ENCODE data around the gene ADGRA1. TPM values are rescaled to one million over a fixed set of nuclear protein-coding genes. Genes with fewer than 3 reads are reported as not detected.

Gene ADGRA1
- total and polyA plus RNA-seq, 2 donors, result 0.03 TPM; not detected in 1

DNA sequence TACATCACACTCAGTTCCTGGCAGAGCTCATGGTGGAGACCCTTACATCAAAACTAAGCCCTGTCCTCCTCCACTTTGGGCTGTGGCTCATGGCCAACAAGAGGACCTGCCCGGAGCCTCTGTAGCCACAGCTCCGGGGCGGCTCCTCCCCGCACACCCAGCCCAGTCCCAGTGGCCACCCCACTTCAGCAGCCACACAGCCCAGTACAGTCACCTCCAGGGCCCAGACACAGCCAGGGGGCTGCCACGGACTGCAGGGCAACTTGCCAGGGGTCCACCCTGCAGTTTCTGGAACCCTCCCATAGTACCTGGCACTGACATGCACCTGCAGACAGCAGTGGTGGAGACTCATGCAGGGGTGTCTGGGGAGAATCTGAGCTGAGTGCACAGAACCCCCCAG lies 11.8 kb downstream of the ADGRA1 start:
- Histone ChIP-seq H3K4me3 (ENCODE audit: low read depth, low read length) (no peak overlapping the region), H3K36me3 (ENCODE audit: insufficient read depth) (no peaks in the 10 kb centered on the region), H3K27ac (ENCODE audit: low read depth) (no peak overlapping the region), H3K4me1 (ENCODE audit: insufficient read depth) (no peaks in the 10 kb centered on the region)
- WGBS, result 61% methylated on average over 5 of the region's 5 CpGs
- no peak for DNase-seq (ENCODE audit: extremely low spot score)

DNA sequence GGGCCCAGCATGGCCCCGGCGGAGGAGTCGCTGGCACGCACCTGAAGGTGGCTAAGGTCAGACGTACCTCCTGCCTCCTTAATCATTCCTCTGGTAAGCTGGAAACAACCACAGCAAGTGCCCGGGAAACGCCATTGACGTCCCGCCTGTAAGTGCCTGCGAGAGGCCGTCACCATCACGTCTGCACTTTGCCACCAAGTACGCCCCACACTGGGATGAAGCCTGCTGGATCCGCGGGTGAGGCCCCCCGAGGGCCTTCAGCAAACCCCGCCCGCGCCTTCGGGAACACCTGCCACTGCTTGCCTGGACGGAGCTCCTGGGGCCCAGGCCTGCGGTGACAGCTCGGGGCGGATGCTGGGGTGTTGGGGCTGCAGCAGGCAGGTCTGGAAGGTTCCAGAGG lies 12.5 kb downstream of the ADGRA1 start:
- no peak for DNase-seq (ENCODE audit: extremely low spot score)
- Histone ChIP-seq H3K4me3 (ENCODE audit: low read depth, low read length) (no peak overlapping the region), H3K36me3 (ENCODE audit: insufficient read depth) (no peaks in the 10 kb centered on the region), H3K27ac (ENCODE audit: low read depth) (no peak overlapping the region), H3K4me1 (ENCODE audit: insufficient read depth) (no peaks in the 10 kb centered on the region)
- 83% methylated on average over 24 of the region's 24 CpGs for WGBS

DNA sequence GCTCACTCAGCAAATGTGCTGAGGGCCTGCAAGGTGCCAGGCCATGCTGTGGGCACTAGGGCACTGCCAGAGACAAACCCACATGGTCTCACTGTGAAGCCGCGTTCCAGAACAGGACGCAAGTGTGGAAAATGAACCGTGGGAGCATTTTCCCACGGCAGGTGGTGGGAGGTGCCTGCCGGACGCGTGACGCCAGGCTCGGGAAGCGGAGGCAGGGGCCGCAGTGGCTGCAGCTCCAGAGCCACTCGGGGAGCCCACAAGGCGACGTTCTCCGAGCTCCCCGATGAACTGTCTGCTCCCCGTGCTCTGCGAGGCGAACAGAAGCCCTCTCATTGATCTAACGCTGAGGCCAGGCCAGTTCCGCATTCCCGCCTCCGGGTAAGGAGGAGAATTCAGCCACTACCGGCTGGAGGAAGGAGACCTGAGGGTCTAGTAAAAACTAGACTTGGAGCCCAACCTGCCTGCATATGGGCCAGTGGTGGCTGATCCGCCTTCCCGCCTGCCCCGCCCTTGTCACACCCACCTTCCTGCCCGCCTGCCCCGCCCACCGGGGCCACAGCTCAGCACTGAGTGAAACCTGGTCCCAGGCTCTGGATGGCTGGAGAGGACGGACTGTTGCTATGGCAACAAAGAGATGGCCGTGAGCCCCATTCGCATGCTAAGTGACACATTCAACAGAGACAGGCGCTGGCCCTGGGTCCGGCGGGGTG lies 13.1 kb downstream of the ADGRA1 start:
- WGBS, result 24% methylated on average over 37 of the region's 37 CpGs
- H3K36me3 ChIP-seq (ENCODE audit: insufficient read depth), result no peaks in the 10 kb centered on the region
- peak; percentile 15 for DNase-seq (ENCODE audit: extremely low spot score)
- no peak overlapping the region for H3K4me3 ChIP-seq (ENCODE audit: low read depth, low read length)
- no peaks in the 10 kb centered on the region for H3K4me1 ChIP-seq (ENCODE audit: insufficient read depth)
- no peak overlapping the region for H3K27ac ChIP-seq (ENCODE audit: low read depth)

DNA sequence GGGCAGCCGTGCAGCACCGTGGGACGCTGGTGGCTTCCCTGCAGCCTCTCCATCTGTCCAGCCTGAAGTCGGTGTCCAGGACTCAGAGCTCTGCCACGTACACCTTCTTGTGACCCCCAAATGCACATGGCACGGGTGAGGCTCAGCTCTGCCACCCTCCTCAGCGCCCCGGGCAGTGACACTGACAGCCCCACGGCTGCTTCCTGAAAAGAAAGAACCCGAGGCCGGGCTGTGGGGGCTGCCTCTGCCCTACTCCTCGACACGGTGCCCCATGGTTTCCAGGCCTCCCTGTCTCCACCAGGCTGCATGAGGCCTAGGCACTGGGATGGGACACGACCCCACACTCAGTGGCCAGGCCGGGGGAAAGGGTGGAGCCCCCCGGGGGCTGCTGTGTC lies 13.7 kb downstream of the ADGRA1 start:
- no peak overlapping the region for H3K27ac ChIP-seq (ENCODE audit: low read depth)
- DNase-seq (ENCODE audit: extremely low spot score), result no peak
- 40% methylated on average over 16 of the region's 16 CpGs for WGBS
- no peaks in the 10 kb centered on the region for H3K4me1 ChIP-seq (ENCODE audit: insufficient read depth)
- H3K4me3 ChIP-seq (ENCODE audit: low read depth, low read length), result no peak overlapping the region
- no peaks in the 10 kb centered on the region for H3K36me3 ChIP-seq (ENCODE audit: insufficient read depth)

DNA sequence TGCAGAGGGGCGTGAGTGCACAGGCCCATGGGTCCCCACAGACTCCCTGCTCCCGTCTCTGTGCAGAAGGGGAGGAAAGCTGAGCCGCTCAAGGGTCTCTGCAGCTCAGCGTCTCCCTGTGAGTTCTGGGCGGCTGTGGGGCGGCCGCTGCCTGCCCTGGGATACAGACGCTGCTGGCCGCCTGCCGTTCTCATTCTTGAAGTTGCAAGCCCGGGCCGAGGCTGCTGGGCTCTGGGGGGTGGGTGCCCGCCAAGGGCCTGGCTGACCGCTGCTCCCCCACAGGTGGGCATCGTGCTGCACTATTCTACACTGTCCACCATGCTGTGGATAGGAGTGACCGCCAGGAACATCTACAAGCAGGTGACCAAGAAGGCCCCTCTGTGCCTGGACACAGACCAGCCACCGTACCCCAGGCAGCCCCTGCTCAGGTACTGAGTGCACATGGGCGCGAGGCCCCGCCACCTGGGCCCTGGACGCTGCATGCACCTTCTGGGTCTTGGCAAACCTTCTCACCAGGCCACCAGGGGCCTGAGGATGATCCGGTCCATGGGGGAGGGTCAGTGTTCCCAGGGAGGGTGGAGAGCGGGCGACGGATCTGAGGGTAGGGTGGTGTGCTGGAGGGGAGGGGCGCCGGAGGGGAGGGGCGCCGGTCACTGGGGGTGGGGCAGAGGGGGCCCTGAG lies 14.8 kb downstream of the ADGRA1 start:
- Histone ChIP-seq H3K4me1 (ENCODE audit: insufficient read depth) (no peaks in the 10 kb centered on the region), H3K36me3 (ENCODE audit: insufficient read depth) (no peaks in the 10 kb centered on the region), H3K27ac (ENCODE audit: low read depth) (no peak overlapping the region), H3K4me3 (ENCODE audit: low read depth, low read length) (no peak overlapping the region)
- no peak for DNase-seq (ENCODE audit: extremely low spot score)
- WGBS, result 81% methylated on average over 29 of the region's 29 CpGs

DNA sequence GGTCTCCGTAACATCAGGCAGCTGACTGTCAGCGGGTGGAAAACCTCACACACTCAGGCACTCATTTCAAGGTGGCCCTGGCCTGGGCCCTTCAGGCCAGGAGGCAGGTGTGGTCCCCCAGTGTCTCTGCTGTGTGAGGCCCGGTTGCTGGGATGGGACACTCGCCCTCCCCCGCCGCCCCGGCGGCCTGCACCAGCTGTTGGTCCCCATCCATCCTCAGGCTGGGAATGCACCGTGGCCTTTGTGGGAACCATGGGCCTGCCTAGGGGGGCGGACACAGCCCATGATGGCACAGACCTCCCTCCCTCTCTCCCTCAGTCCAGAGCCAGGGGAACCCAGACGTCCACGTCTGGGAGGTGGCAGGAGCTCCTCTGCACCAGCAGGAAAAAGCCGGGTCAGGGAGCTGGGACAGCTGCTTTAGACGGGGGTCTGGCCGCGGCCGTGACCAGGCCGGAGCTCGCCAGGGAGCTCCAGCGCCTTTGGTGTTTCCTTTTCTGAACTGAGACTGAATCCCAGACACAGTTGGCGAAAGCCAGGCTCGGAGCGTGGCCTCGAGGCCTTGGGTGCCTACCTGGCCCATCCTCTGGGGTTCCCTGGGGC lies 15.7 kb downstream of the ADGRA1 start:
- Histone ChIP-seq H3K27ac (ENCODE audit: low read depth) (no peak overlapping the region), H3K36me3 (ENCODE audit: insufficient read depth) (no peaks in the 10 kb centered on the region), H3K4me1 (ENCODE audit: insufficient read depth) (no peaks in the 10 kb centered on the region), H3K4me3 (ENCODE audit: low read depth, low read length) (no peak overlapping the region)
- DNase-seq (ENCODE audit: extremely low spot score), result no peak
- 81% methylated on average over 24 of the region's 24 CpGs for WGBS

DNA sequence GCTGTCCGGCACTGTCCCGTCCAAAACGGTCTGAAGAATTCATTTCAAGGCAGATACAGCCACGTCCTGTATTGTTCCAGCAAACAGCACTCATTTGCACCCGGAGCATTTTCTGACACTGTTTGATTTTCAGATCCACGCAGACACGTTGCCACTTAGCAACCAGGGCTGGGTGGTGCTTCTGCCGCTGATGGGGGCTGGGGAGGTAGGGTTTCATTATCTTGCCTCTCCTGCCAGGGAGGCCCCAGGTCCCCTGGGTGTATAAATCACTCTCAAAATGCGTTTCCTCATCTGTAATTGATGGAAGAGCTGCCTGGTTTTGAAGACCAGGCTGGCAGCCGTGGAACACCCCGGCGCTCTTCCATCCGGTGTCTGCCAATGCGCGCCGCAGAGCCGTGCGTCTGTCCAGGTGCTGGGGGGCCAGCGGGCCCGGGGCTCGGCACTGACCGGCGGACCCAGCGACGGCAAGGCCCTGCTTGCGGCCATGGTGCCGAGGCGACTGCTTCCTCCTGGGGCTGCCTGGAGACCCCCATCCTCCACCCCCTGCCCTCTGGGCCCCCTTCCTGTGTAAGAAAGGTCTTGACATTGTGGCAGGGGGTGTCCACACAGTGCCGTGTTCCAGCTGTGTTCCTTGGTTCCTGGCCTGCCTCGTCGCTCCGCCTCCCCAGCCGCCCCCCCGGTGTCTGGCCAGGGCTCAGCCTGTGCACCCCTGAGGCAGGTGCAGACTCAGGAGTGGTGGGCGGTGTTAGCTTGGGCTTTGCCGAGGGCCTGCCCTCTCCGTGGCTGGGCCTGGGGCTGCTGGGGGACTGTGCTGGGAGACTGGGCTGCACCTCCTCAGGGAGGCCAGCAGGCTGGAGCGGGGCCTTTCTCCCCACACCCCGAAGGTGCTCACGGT lies 16.6 kb downstream of the ADGRA1 start:
- Histone ChIP-seq H3K4me1 (ENCODE audit: insufficient read depth) (no peaks in the 10 kb centered on the region), H3K27ac (ENCODE audit: low read depth) (no peak overlapping the region), H3K36me3 (ENCODE audit: insufficient read depth) (no peaks in the 10 kb centered on the region), H3K4me3 (ENCODE audit: low read depth, low read length) (no peak overlapping the region)
- no peak for DNase-seq (ENCODE audit: extremely low spot score)
- 63% methylated on average over 40 of the region's 40 CpGs for WGBS

DNA sequence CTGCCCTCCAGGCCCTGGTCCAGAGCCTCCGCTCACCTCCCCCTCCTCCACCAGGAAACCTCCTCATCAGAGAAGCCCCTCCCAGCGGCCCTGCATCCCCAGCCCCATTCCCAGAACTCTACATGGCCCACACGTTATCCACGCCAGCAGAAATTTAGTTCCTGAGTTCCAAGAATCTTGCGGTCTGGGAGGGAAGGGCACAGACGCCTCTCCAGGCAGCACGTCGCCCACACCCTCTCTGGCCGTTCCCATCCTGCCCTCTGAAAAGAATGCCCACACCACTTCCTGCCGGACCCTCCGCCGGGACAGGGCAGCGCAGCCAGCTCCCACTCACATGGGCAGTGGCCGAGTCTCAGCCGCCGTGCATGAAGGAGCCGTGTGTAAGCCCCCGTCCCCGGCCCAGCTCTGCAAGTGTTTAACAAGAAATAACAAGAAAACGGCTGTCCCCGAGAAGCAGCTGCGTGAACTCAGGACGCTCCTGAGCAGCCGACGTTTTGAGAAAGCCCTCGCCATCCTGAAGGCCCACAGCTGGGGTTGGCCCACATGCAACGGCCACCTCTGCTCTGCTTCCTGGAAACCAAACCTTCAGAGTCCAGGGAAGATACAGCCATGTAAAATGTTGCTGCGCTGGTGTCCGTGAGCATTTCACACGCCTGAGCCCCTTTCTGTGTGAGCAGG lies 17.4 kb downstream of the ADGRA1 start:
- Histone ChIP-seq H3K27ac (ENCODE audit: low read depth) (no peak overlapping the region), H3K4me3 (ENCODE audit: low read depth, low read length) (no peak overlapping the region), H3K4me1 (ENCODE audit: insufficient read depth) (no peaks in the 10 kb centered on the region), H3K36me3 (ENCODE audit: insufficient read depth) (no peaks in the 10 kb centered on the region)
- DNase-seq (ENCODE audit: extremely low spot score), result peak; percentile 45
- 38% methylated on average over 30 of the region's 30 CpGs for WGBS

DNA sequence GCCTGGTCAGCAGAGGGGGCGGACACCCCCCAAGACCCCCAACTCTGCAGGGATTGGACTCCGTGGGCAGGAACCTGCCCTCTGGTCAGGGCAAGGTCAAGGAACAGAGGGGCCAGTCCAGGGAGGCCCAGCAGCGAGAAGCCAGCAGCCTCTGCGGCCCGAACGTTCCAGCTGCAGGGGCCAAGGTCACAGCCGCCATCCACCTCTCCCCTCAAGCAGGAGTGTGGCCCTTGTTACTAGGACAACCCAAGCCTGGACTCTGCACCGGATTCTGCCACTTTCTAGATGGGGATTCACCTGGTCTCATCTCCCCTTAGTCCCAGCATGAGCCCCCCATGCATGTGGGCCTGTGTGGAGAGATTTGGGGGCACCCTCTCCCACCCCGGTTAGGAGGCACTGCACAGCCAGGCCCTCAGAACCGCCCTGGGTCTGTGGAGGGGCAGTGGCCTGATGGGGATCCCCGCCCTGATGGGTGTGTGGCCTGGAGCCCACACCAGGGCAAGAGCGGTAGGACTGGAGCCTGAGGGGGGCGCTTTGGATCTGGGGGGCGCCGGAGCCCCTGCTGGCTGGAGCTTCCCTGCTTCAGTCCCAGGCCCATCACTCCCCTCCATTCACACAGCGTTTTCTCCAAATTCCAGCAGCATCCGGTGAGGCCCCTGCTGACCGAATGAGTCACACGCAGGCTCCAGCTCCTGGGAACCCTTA lies 18.1 kb downstream of the ADGRA1 start:
- H3K36me3 ChIP-seq (ENCODE audit: insufficient read depth), result no peaks in the 10 kb centered on the region
- WGBS, result 79% methylated on average over 19 of the region's 19 CpGs
- no peak overlapping the region for H3K27ac ChIP-seq (ENCODE audit: low read depth)
- no peaks in the 10 kb centered on the region for H3K4me1 ChIP-seq (ENCODE audit: insufficient read depth)
- no peak for DNase-seq (ENCODE audit: extremely low spot score)
- H3K4me3 ChIP-seq (ENCODE audit: low read depth, low read length), result no peak overlapping the region

DNA sequence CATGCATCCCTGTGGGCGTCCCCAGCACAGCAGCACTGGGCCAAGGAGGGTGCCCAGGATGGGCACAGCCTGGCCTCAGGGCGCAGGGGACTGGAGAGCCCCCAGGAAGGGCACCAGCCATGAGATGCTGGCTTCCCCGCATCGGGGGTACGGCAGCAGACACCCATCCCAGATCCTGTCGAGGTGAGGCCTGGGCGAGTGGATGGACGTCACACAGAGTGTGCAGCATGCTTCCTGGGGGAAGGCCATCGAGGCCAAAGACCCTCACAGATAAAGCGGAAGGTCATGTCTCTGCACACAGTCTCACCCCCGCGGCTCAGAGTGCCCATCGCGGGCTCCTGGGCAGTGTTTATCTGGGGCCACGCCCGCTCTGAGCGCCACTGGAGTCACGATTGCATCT lies 18.8 kb downstream of the ADGRA1 start:
- H3K27ac ChIP-seq (ENCODE audit: low read depth), result no peak overlapping the region
- no peaks in the 10 kb centered on the region for H3K4me1 ChIP-seq (ENCODE audit: insufficient read depth)
- H3K36me3 ChIP-seq (ENCODE audit: insufficient read depth), result no peaks in the 10 kb centered on the region
- WGBS, result 92% methylated on average over 18 of the region's 18 CpGs
- DNase-seq (ENCODE audit: extremely low spot score), result no peak
- no peak overlapping the region for H3K4me3 ChIP-seq (ENCODE audit: low read depth, low read length)

DNA sequence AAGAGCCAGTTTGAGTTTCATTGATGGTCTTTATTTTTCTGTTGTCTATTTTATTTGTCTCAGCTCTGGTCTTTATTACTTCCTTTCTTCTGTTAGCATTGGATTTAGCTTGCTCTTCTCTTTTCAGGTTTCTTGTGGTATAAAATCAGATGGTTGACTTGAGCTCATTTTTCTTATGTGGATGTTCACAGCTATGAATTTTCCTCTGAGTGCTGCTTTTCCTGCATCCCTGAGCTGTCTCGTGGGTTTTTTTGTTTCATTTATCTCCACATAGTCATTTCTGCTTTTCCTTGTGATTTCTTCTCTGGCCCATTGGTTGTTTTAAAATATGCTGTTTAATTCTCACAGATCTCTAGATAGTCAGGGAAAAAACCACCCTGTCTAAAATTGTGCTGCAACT lies 19.7 kb downstream of the ADGRA1 start:
- 85% methylated on average over 1 of the region's 1 CpG for WGBS
- Histone ChIP-seq H3K27ac (ENCODE audit: low read depth) (no peak overlapping the region), H3K4me1 (ENCODE audit: insufficient read depth) (no peaks in the 10 kb centered on the region), H3K36me3 (ENCODE audit: insufficient read depth) (no peaks in the 10 kb centered on the region), H3K4me3 (ENCODE audit: low read depth, low read length) (no peak overlapping the region)
- DNase-seq (ENCODE audit: extremely low spot score), result no peak

DNA sequence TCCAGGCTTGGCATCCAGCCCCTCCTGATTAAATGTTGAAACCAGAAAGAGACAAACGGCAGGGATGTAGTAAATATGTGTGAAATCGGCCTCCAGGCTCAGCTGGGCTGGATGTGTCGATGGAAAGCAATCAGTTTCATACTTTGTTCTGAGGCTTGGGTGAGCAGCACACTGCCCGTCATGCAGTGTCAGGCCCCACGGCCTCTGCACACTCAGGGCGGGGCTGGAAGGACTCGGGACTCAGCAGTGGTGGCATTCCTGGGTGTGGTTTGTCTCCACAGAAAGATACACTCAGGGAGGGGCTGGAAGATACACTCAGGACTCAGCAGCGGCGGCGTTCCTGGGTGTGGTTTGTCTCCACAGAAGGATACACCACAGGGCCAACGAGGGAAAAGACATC lies 22.0 kb downstream of the ADGRA1 start:
- no peak overlapping the region for H3K27ac ChIP-seq (ENCODE audit: low read depth)
- no peaks in the 10 kb centered on the region for H3K36me3 ChIP-seq (ENCODE audit: insufficient read depth)
- no peaks in the 10 kb centered on the region for H3K4me1 ChIP-seq (ENCODE audit: insufficient read depth)
- 55% methylated on average over 11 of the region's 11 CpGs for WGBS
- no peak overlapping the region for H3K4me3 ChIP-seq (ENCODE audit: low read depth, low read length)
- DNase-seq (ENCODE audit: extremely low spot score), result no peak

DNA sequence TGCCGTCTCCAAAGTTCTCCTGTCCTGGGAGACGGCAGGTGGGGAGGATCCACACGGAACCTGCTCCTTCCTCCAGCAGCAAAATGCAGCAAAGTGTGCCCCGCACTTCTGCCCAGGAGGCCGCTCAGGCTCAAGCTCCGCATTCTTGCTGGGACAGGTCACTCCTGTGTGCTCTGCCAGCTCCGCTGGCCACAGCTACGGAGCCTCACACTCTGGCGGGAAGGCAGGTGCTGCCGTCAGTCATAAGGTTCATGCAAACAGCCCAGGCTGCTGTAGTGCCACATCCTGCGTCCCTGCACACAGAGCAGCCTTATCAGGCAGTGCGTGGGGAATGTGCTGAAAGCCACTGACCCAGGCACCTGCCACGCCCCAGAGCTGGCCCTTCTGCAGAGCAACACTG lies 22.4 kb downstream of the ADGRA1 start:
- Histone ChIP-seq H3K27ac (ENCODE audit: low read depth) (no peak overlapping the region), H3K4me1 (ENCODE audit: insufficient read depth) (no peaks in the 10 kb centered on the region), H3K4me3 (ENCODE audit: low read depth, low read length) (no peak overlapping the region), H3K36me3 (ENCODE audit: insufficient read depth) (no peaks in the 10 kb centered on the region)
- no peak for DNase-seq (ENCODE audit: extremely low spot score)
- WGBS, result 67% methylated on average over 13 of the region's 13 CpGs

Measured in urinary bladder (tissue), 4 donors.